GM21515 (cell line): ENCODE measurements around the gene IKBKE.
A peak's percentile ranks its signal among the peaks of the same experiment; 100 is the strongest.

Experiments
- ATAC-seq: cut with Tn5 transposase; IDR thresholded peaks from one replicate; pipeline ENCODE4 v1.9.1; 2021; ENCODE audit not compliant: unreplicated experiment

IKBKE gene

GRCh38 chr1:206469933-206470691 is at the start of gene IKBKE:
TSS of gene IKBKE (plus strand) at chr1:206470476. CDS start at chr1:206473228, 2,752 bp downstream.
- peak; percentile 48 for ATAC-seq

- no peak for ATAC-seq
These were observed 48.5 kb upstream of the IKBKE start for GRCh38 chr1:206421616-206422340.

GRCh38 chr1:206422525-206422924 is 47.8 kb upstream of the IKBKE start:
- no peak for ATAC-seq

GRCh38 chr1:206427291-206427690 is 43.0 kb upstream of the IKBKE start:
- ATAC-seq, result no peak

GRCh38 chr1:206429421-206429820 is 40.9 kb upstream of the IKBKE start:
- no peak for ATAC-seq

- peak; percentile 96 for ATAC-seq
These were observed 40.0 kb upstream of the IKBKE start for GRCh38 chr1:206430031-206430983.

- ATAC-seq, result no peak
These were observed 34.8 kb upstream of the IKBKE start for GRCh38 chr1:206435445-206435844.

GRCh38 chr1:206438554-206438953 is 31.7 kb upstream of the IKBKE start:
- ATAC-seq, result no peak

- no peak for ATAC-seq
These were observed 31.1 kb upstream of the IKBKE start for GRCh38 chr1:206439205-206439604.

GRCh38 chr1:206441336-206441967 is 28.8 kb upstream of the IKBKE start:
- ATAC-seq, result no peak

- ATAC-seq, result no peak
These were observed 28.2 kb upstream of the IKBKE start for GRCh38 chr1:206442101-206442500.

GRCh38 chr1:206445116-206445515 is 25.2 kb upstream of the IKBKE start:
- ATAC-seq, result no peak

- ATAC-seq, result no peak
These were observed 24.3 kb upstream of the IKBKE start for GRCh38 chr1:206445911-206446356.

- ATAC-seq, result no peak
These were observed 23.4 kb upstream of the IKBKE start for GRCh38 chr1:206446688-206447421.

GRCh38 chr1:206447422-206447765 is 22.9 kb upstream of the IKBKE start:
- ATAC-seq, result no peak

GRCh38 chr1:206447792-206448191 is 22.5 kb upstream of the IKBKE start:
- no peak for ATAC-seq

- no peak for ATAC-seq
These were observed 21.8 kb upstream of the IKBKE start for GRCh38 chr1:206448471-206448870.

GRCh38 chr1:206449565-206449964 is 20.7 kb upstream of the IKBKE start:
- no peak for ATAC-seq

GRCh38 chr1:206450281-206450680 is 20.0 kb upstream of the IKBKE start:
- no peak for ATAC-seq

- ATAC-seq, result no peak
These were observed 19.1 kb upstream of the IKBKE start for GRCh38 chr1:206451134-206451686.
